Activated CD4-positive, alpha-beta T cell treated with anti-CD3 and anti-CD28 coated beads, Interleukin-2, amount 50 U/mL, for 16 hours (primary cell): ENCODE results near the gene CHCHD6.
A peak's percentile ranks its signal among the peaks of the same experiment; 100 is the strongest.

Source experiments
- DNase-seq: peaks from one replicate; pipeline ENCODE4 v3.0.0-alpha.2; 2020

CHCHD6 gene

DNA sequence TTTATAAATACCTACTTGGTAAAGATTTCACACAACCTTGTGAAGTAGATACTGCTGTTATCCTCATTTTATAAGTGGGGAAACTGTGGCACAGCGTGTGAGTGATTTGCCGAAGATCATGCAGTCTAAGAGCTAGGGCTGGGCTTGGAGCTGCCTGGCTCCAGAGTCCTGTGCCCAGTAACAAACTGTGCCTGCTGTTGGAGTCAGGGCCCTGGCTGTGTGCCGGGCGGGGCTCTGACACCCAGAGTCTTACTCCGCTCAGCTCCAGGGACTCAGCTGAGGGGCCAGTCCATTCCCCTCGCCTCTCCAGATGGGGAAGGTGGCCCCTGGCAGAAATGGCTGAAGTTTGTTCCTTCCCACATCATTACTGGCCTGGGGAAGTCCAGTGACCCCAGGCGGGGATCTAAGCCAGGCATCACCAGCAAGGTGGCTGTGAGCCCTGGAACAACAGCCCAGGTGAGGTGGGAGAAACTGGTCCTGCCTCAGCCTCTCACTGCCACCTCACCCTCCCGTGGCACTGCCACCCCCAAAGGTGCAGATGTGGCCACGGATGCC lies 261.6 kb downstream of the CHCHD6 start:
- no peak for DNase-seq

DNA sequence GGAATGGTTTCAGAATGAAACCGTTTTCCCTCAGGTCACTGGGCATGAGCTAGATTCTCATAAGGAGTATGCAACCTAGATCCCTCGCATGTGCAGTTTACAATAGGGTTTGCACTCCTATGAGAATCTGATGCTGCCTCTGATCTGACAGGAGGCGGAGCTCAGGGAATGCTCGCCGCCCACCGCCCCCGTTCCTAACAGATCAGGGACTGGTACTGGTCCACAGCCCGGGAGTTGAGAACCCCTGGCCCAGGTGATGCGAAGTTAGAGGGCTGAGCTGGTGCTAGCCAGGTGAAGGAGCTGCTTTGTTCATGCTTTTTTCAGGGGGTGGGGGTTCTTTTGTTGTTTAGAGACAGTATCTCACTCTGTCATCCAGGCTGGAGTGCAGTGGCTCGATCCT lies 263.3 kb downstream of the CHCHD6 start:
- no peak for DNase-seq

DNA sequence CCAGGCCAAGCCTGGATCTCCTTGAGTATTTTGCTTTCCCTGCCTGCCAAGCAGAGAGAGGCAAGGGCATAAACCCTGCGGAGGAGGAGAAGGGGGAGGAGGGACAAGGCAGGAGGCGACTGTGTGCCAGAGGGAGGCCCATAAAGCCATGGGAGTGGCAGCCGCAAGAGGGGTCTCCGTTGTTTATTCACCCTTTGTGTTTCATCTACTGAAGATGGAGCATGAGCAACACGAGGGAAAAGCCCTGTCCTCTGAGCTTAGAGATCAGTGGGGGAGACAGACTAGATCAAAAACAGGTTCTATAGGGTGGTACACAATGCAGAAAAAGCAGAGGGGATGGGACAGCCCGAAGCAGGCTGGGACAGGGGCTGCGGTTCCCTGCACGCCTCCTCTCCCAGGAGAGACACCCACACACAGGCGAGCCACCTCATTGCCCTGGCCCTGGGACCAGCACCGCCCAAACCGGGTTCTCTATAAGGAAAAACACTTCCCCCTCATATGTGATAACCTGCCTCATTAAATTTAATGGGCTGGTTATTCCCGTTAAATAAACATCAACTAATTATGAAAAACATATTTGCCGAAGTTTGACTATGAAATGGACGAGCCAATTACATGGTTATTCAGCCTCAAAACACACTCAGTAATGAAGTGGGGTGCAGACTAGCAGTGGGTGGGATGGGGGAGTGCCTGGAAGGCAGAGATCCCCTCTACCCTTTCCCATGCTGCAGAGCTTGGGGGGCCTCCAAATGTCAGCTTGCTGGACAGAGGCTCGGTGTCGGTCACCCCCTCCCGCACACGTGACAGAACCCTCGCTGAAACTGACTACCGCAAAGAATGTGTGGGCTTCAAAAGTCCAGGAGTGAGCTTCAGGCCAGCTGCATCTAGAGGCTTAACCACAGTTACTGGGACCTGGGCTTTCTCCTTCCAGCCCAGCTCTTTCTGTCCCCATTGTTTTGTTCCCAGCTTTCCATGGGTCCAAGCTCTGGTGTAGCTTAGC lies 264.7 kb downstream of the CHCHD6 start:
- no peak for DNase-seq

DNA sequence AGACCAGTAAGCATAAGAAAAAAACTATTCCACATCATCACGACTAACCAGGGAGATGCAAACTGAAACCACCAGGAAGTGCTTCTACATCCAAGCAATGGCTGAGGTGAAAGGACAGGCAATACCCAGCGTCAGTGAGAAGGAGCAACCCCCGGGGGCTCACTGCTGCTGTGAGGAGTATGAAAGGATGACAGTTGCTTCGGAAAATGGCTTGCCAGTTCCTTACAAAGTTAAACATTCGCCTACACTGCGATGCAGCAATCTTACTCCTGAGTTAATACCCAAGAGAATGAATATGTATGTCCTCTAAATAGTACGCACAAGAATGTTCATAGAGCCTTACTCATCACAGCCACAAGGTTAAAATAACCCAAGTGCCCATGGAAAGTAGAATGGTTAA lies 265.5 kb downstream of the CHCHD6 start:
- no peak for DNase-seq

DNA sequence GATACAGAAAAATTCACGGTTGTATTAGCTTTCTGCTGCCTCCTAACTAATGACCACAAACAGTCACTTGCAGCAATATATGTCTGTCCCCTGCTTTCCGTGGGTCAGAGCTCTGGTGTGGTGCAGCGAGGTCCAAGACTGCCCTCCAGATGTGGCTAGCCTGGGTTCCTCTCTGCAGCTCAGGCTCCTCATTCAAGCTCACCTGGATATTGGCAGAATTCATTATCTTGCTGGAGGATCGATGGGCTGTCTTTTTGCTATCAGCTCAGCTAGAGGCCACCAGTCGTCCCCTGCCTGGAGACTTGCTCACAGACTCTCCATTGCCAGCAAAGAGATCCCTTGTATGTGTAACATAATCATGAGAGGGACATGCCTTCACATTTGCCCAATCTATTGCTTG lies 266.1 kb downstream of the CHCHD6 start:
- DNase-seq = no peak

DNA sequence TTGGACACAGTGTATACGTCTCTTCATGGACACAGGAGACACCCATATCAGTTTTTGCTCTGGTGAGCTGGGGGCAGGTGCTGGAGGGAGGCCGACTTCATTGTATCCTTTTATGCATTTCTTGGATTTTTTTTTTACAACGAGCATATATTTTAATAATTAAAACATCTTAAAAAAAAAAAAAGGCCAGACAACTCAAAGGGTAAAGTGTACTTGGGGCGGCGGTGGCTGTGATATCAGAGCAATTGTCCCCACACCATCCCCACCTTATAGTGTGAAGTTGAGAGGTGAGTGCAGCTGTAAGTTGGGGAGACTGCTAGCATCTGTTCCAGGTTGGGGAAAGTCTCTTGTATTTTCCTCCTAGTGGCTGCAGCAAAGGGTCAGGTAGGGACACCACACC lies 266.9 kb downstream of the CHCHD6 start:
- DNase-seq = no peak

DNA sequence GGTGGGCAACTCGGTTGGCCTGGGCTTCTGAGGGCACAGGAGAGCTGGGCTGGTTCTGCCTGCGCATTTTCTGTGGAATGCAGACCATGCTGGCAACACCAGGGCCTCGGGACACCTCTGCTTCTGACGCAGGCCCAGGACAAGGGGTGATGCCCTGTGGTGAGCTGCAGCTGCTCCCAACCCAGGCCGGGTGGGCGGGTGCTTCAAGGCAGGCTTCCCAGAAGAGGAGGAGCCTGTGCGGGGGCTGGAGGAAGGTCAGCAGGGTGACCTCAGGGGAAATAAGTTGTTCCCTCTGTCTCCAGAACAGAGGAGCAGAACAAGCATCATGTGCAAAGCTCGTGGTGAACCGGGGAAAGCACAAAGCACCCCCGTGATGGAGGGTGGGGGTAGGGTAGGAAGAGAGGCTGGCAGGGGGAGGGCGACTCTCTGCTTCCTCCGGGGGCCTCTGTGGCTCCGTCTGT lies 267.9 kb downstream of the CHCHD6 start:
- DNase-seq = no peak

DNA sequence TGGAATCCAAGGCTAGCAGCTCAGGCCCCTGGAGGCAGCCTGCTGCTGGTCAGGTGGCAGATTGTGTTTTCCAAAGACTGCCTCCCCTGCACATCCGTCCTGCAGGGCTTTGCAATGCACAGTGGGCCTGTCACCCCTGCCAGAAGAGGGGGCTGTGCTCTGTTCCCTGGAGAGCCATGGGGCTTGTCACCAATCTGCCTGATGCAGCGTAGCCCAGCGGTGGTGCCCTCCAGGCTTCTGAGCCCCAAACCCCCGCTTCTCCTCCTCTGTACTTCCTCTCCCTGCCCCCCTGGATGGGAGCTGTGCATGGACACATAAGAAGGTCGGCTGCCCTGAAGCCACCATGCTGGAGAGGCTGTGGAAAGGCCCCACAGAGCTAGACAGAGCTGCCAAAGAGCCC lies 268.8 kb downstream of the CHCHD6 start:
- no peak for DNase-seq

DNA sequence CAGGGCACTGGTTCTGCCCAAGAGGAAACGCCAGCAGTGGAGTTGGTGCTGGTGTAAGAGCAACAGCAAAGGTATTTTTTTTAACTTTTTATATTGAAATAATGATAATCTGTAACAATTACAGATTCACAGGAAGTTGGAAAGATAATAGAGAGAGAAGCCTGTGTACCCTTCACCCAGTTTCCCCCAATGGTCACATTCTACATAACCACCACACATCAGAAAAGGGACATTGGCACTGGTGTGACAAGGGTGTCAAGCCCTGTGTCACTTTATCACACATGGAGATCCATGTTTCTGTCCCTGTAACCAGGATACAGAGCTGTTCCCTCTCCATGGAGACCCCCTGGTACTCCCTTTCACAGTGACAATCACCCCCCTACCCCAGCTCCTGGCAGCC lies 269.8 kb downstream of the CHCHD6 start:
- DNase-seq = no peak

DNA sequence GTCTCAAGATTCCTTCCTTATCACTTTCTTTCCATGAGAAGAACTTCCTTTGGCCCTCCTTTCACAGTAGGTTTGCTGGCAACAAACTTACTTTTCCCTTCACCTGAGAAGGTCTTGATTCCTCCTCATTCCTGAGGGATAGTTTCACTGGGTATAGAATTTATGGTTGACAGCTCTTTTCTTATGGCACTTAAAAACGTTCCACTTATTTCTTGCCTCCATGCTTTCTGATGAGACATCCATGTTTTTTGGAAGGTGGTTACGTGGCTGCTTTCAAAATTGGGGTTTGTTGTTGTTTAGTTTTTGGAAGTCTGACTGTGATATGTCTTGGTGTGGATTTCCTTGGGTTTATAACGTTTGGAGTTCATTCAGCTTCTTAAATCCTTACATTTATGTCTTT lies 270.7 kb downstream of the CHCHD6 start:
- DNase-seq = no peak

DNA sequence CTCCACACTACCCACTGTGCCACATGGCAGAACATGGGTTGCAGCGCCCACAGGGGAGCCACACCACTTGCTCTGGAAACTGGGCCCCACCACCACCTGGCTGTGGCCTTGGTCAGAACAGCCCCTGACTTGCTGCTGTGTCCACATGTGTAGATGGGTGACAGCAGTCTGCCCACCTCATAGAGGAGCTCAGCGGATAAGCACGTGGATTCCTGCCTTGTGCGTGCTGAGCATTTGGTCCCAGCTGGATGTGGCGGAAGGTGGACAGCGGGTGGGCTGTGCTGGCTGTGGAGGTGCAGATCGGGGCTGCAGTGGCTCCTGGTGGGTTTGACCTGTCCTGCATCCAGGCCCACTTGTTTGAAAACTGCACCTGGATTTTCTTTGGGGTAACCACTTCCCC lies 272.9 kb downstream of the CHCHD6 start:
- DNase-seq = no peak

DNA sequence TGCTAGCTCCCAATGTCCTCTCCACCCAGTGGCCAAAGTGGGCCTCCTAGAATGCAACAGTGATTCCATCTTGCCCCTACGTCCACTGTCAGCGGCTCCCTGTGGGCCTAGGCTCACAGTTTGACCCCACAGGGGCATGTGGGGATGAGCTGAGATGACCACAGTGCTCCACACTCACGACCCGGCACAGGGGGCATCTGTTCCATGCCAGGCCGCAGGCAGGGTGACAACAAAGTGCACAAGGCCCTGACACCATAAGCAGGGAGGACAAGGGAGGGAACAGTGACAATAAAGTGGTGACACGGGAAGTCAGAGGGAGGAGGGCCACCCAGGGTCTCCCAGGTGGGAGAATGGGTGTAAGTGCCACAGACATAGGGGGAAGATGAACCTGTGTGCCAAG lies 273.8 kb downstream of the CHCHD6 start:
- no peak for DNase-seq

DNA sequence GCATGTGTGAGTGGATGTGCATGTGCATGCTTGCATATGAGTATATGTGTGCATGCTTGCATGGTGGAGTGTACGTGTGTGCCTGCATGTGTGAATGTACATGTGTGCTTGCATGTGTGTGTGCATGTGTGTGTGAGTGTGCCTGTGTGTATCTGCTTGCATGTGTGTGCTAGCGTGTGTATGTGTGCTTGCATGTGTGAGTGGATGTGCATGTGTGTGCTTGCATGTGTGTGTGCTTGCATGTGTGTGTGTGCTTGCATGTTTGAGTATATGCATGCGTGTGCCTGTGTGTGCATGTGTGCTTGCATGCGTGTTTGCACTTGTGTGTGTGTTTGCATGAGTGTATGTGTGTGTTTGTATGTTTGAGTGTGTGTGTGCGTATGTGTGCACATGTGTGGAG lies 274.3 kb downstream of the CHCHD6 start:
- DNase-seq = no peak

DNA sequence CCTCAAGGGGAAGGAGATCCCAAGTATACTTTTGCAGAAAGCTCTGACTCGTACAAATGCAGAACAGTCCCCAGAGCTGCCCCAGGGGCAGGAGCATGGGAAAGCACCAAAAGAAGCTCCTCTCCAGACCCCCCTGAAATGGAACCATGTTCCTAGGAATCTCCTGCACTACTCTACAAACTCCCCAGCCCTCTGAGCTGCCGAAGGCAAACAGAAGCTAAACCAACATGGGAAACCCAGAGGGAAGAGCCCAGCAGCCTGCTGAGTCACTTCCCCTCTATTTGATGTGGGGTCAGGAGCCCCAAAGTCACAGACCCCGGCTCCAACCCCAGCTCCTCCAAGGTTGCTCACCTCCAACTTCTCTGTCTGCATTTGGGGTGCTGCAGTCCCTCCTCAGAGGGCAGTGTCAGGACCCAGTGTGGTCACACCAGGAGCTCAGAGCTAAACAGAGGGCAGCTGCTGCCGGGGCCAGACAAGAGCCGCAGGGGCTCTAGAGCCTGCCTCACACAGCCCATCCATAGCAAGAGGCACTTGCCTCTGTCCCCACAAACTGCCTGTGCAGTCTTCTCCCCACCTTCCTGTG lies 275.1 kb downstream of the CHCHD6 start:
- no peak for DNase-seq

DNA sequence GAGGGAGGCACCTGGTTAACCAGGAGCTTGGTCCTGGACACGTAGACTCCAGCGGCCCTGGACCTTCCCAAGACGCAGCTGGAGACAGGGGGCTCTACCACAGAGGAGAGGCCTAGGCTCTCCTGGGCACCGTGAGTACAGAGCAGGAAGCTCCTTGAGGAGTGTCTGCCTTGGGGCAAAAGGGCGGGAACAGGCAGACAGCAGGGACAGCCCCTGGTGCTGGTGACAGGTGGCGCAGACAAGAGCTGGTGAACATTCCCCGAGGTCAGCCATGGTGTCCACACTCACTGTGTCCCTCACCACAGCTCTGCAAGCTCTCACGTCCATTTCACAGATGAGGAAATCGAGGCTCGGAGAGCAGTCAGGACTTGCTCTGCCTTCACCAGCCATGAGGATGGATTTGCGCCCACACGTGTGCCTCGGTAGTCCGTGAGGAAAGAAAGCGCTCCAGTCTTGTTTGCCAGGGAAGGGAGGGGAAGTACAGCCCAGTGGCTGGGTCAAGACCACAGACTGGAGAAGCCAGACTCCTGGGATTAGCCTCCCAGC lies 276.3 kb downstream of the CHCHD6 start:
- no peak for DNase-seq

DNA sequence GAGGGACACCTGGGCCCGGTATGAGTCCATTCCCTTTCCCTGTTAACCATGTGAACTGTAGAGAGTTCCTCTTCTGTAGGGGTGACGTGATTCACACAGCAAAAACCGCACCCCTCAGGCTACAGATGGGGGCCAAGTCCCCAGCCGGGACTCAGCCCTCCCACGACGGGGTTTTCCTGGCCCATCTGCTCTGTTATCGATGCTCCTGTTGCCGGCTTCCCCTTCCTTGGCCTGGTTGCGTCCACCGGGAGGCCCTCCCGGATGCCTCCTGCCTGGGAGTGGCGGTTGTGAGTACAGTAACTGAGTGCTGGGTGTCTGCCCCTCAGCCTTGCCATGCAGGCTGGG lies 278.1 kb downstream of the CHCHD6 start:
- peak; percentile 49 for DNase-seq

DNA sequence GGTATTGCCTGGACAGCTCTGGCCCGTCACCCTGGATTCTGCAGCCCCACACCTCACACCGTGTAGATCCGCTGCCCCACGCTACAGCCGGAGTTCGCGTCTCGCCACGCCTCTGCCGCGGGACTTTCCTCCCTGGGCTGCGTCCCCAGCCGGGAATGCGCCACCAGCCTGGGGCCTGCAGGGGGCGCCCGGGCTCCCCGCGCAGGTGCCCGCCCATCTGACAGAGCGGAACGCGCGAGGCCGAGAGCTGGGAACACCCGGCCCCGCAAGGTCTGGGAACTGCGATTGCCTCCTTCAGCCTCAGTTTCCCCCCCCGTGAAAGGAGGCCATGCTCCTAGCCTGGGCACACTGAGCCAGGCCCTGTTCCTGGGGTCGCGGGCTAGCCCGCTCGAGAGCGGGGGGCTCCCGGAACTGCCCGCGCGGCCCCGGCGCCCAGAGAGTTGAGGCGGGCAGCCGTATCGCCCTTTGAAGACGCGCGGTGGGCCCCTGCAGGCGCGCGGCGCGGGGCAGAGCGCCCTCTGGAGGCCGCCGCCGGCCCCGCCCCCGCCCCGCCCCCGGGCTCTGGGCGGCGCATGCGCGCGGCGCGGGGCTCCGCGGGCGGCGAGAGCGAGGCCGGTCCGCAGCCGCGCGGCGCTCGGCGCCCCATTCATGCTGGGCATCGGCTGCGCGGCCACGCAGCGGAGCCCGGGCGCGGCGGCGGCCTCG lies 278.6 kb downstream of the CHCHD6 start, which contains the start of gene PLXNA1:
Gene PLXNA1 (plus strand): TSS at position 645 of the 705 bp plus-strand sequence. CDS start 5,479 bp downstream, outside the sequence.
- DNase-seq = peak; percentile 84

DNA sequence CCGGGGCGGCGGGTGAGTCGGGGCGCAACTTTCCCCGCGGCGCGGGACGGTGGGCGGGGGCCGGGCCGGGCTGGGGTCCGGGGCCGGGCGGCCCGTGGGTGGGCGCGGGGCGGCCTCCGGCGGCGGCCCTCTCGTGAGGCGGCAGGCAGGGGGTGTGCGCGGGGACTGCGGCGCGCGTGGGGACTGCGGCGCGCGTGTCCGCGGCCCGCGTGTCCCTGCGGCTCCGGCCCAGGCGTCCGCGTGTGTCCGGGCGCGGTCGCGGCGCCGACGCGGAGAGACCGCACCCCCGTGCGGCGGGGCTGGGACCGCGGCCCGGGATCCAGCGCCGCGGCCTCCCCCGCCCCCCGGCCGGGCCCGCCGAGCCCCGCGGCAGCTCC lies 279.2 kb downstream of the CHCHD6 start:
- DNase-seq = no peak

DNA sequence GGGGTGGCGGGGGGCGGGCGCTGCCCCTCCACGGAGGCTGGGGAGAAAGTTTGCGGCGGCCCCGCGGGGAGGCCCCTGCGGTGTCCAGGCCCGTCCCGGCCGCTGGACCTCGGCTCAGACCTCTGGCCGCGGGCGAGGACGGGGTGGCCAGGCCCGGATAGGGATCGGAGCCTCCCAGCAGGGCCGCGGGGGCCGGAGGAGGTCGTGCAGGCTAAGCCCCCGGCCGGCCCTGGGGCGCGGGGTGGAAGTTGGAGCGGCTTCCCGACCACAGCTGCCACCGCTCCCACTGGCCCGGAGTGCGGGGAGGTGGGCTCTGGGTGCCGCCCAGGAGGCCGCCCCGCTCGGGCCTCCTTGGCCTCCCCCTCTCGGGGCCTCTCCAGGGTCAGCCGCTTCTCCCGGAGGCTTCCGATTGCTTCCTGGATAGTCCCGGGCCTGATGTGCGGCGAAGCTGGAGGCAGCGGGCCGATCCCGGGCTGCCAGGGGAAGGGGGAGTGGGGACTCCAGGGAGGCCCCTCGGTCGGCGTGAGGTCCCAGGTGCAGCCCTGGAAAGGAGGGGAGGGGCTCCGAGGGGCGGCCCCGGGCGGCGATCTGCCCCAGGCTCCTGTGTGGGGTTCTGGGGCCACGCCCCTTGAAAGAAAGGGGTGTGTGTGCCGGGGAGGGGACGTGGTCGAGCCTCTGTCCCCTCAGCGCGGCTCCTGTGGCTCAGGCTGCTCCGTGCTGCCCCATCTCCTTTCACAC lies 279.8 kb downstream of the CHCHD6 start:
- DNase-seq = peak; percentile 20

DNA sequence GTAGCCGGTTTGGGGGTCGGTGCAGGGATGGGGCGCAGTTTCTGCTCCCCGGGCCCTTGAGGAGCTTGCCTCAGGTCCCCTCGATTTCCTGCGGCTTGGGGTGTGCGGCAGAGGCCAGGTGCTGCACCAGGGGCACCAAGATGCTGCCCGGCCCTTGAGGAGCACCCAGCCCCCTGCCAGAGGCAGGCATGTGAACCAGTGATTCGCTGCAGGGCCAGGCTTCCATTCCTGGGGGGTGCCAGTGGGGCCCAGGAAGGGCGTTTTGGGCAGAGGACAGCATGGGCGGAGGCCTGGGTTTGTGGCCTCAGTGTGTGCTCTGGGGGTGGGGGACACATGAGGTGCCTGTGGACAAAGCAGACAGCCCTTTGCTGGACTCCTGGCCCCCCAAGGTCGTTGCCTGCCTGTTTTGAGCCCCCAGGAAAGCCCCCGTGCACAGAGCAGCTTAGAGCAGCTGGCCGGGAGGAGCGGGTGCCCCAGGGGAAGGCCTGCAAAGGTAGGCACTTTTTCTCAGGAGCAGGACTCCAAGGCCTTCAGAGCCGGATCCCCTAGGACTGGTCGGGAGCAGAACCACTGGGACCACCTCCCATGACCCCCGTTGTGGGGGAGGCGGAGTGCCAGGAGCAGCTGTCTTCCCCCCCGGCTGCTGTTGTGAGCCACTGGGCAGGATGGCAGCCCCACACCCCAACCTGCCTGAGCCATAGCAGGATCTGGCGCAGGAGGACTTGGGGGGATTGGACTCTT lies 280.5 kb downstream of the CHCHD6 start:
- no peak for DNase-seq

DNA sequence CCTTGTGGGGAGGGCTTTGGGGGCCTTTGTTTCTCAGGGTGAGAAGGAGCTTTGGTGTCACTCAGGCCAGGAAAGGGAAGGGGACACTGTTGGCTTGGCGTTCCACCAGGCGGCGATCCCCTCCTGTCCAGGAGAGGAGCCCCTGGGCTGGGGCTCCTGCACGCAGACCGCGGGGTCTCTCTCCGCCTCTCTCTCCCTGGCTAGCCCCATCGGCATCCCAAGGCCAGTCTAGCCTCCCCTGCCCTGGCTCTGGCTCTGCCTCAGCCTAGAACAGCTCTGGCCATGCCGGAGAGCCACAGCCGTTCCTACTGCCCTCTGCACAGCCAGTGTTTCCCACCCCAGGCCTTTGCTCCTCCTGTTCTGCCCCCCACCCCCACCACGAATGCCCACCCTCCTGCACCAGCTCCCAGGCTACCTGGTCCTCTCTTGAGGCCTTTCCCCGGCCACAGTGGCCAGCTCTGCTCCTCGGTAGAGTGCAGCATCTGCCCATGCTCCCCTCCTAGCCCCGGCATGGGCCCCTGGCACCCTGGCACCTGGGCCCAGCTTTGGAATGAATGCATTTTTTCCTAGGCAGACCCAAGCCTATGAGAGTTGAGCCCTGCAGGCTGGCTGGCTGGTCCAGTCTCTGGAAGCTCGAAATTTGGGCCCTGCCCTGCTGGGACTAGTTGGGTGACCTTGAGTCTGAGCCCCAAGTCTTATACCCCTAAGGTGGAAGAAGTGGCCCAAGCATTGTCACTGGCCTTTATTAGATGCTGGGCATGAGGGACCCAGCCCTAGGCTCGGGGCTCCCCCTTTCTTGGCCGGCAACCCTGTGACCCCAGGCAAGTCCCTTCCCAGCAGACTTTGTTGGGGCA lies 281.3 kb downstream of the CHCHD6 start:
- no peak for DNase-seq
